ENCODE data around the gene GNG7. TPM values are rescaled to one million over a fixed set of nuclear protein-coding genes. Genes with fewer than 3 reads are reported as not detected.
"Not testable (repeated sequence)": the region's sequence is repeated elsewhere in the genome, so short reads cannot be mapped to it uniquely, and the experiment has no call there.

GNG7 gene
- total and polyA plus RNA-seq, 2 donors (not counting 3 experiments of a cell fraction or from before 2014, with no cell fraction given): 0.29 to 0.84 TPM

DNA sequence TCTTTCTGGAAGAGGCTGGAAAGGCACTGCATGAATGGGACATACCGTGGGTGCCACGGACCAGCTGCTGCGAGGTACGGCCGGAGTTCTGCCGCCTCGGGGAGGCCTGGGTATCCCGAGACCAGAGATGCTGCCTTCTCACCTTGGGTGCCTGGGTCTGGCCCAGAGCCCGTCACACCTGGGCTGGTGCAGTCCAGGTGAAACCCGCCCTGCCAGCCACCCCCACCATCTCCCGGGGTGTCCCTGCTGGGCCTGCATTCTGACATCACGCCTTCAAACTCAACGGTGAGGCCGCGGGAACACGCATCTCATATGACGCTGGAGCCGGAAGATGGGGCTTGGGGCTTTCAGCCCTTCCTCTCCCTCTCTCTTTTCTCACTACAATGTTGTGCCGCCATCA lies 128.6 kb downstream of the GNG7 start:
- H3K9me3 ChIP-seq (replicated peaks; ENCODE audit: control insufficient read depth, insufficient read depth, low read length): no peaks in the 10 kb centered on the region
- POLR2A ChIA-PET: no interaction called here
- DNase-seq (ENCODE audit: low read depth, low spot score) (no peak), FAIRE-seq (no peak)
- no peak overlapping the region for H2AFZ ChIP-seq (ENCODE audit: low read depth, low read length)
- no peak overlapping the region for H3K4me3 ChIP-seq (replicated peaks in 1 of 3; ENCODE audit: insufficient read depth in 1 of 3, low read depth in 1 of 3, low read length in 3 of 3)
- CTCF ChIA-PET: no interaction called here
- dilution Hi-C loops (cut with MboI; ENCODE audit: extremely low pct_ligation_motif_present, low sequenced_read_pairs): no loop called here
- no TSS peak for BruUV-seq (replicated peaks)
- no peak overlapping the region for H3K9ac ChIP-seq (replicated peaks; ENCODE audit: extremely low read depth, insufficient read depth, low read length)
- H3K27me3 ChIP-seq (ENCODE audit: control insufficient read depth in 2 of 2, insufficient read depth in 2 of 2, low read length in 2 of 2): no peaks in the 10 kb centered on the region
- H3K9me1 ChIP-seq (replicated peaks; ENCODE audit: control insufficient read depth, extremely low read depth, insufficient read depth, low read length): no peaks in the 10 kb centered on the region
- H3K4me2 ChIP-seq (ENCODE audit: insufficient read depth, low read length): no peak overlapping the region
- H4K20me1 ChIP-seq (replicated peaks; ENCODE audit: control insufficient read depth, extremely low read depth, insufficient read depth, low read length): no peaks in the 10 kb centered on the region
- intact Hi-C loops (cut with micrococcal nuclease): no loop called here
- peaks cover 13% of the 10 kb centered on the region for H3K4me1 ChIP-seq (ENCODE audit: control insufficient read depth, extremely low read depth, insufficient read depth, low read length)
- H3K27ac ChIP-seq (ENCODE audit: insufficient read depth, low read depth, low read length): no peak overlapping the region
- no peaks in the 10 kb centered on the region for H3K36me3 ChIP-seq (ENCODE audit: control insufficient read depth in 2 of 2, extremely low read depth in 1 of 2, insufficient read depth in 2 of 2, low read length in 2 of 2)
- no peaks in the 10 kb centered on the region for H3K79me2 ChIP-seq (ENCODE audit: control insufficient read depth, insufficient read depth, low read length)
- TF ChIP-seq EZH2 (IDR thresholded peaks at IDR 0.05; ENCODE audit: borderline replicate concordance, low read depth, low read length, severe bottlenecking): no peak
- TF ChIP-seq, protein P1, sequence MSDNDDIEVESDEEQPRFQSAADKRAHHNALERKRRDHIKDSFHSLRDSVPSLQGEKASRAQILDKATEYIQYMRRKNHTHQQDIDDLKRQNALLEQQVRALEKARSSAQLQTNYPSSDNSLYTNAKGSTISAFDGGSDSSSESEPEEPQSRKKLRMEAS (IDR thresholded peaks at IDR 0.05; ENCODE audit: insufficient read depth, insufficient read length): no peak
- TF ChIP-seq, protein P2, sequence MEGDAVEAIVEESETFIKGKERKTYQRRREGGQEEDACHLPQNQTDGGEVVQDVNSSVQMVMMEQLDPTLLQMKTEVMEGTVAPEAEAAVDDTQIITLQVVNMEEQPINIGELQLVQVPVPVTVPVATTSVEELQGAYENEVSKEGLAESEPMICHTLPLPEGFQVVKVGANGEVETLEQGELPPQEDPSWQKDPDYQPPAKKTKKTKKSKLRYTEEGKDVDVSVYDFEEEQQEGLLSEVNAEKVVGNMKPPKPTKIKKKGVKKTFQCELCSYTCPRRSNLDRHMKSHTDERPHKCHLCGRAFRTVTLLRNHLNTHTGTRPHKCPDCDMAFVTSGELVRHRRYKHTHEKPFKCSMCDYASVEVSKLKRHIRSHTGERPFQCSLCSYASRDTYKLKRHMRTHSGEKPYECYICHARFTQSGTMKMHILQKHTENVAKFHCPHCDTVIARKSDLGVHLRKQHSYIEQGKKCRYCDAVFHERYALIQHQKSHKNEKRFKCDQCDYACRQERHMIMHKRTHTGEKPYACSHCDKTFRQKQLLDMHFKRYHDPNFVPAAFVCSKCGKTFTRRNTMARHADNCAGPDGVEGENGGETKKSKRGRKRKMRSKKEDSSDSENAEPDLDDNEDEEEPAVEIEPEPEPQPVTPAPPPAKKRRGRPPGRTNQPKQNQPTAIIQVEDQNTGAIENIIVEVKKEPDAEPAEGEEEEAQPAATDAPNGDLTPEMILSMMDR (IDR thresholded peaks at IDR 0.05; ENCODE audit: extremely low read depth in 1 of 2, insufficient read depth in 1 of 2, low read depth in 1 of 2, low read length in 2 of 2): no peak
- TF ChIP-seq GATA2 (IDR thresholded peaks at IDR 0.05; ENCODE audit: insufficient read depth, insufficient read length, low read depth, low read length): no peak
- no peak for TF ChIP-seq MYC (IDR thresholded peaks at IDR 0.05; ENCODE audit: low read depth, low read length)
- TF ChIP-seq JUN (IDR thresholded peaks at IDR 0.05; ENCODE audit: borderline replicate concordance, insufficient read depth, insufficient read length, low read depth): no peak
- TF ChIP-seq POLR2AphosphoS5 (IDR thresholded peaks at IDR 0.05; ENCODE audit: insufficient read depth, low read depth, low read length): no peak
- no peak for TF ChIP-seq POLR2A (IDR thresholded peaks at IDR 0.05; ENCODE audit: low read depth, low read length)
- no peak for TF ChIP-seq FOS (IDR thresholded peaks at IDR 0.05; ENCODE audit: borderline replicate concordance, insufficient read depth, low read length)

DNA sequence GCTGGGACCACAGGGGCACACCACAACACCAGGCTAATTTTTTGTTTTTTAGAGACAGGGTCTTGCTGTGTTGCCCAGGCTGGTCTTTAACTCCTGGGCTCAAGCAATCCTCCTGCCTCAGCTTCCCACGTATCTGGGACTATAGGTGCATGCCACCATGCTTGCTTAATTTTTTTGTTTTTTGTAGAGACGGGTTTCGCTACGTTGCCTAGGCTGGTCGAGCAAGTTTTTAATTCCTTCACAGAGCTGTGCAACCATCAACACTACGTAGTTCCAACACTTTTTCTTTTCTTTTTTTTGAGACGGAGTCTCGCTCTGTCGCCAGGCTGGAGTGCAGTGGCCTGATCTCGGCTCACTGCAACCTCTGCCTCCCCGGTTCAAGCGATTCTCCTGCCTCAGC lies 130.3 kb downstream of the GNG7 start:
- intact Hi-C loops (cut with micrococcal nuclease); H3K4me3 ChIP-seq (replicated peaks in 1 of 3; ENCODE audit: insufficient read depth in 1 of 3, low read depth in 1 of 3, low read length in 3 of 3); H3K27me3 ChIP-seq (ENCODE audit: control insufficient read depth in 2 of 2, insufficient read depth in 2 of 2, low read length in 2 of 2); H3K79me2 ChIP-seq (ENCODE audit: control insufficient read depth, insufficient read depth, low read length); CTCF ChIA-PET; H3K4me1 ChIP-seq (ENCODE audit: control insufficient read depth, extremely low read depth, insufficient read depth, low read length); DNase-seq (ENCODE audit: low read depth, low spot score); H3K9ac ChIP-seq (replicated peaks; ENCODE audit: extremely low read depth, insufficient read depth, low read length); H3K9me1 ChIP-seq (replicated peaks; ENCODE audit: control insufficient read depth, extremely low read depth, insufficient read depth, low read length); H3K9me3 ChIP-seq (replicated peaks; ENCODE audit: control insufficient read depth, insufficient read depth, low read length); dilution Hi-C loops (cut with MboI; ENCODE audit: extremely low pct_ligation_motif_present, low sequenced_read_pairs); FAIRE-seq; H4K20me1 ChIP-seq (replicated peaks; ENCODE audit: control insufficient read depth, extremely low read depth, insufficient read depth, low read length); H3K4me2 ChIP-seq (ENCODE audit: insufficient read depth, low read length); BruUV-seq (replicated peaks); H2AFZ ChIP-seq (ENCODE audit: low read depth, low read length); H3K36me3 ChIP-seq (ENCODE audit: control insufficient read depth in 2 of 2, extremely low read depth in 1 of 2, insufficient read depth in 2 of 2, low read length in 2 of 2); H3K27ac ChIP-seq (ENCODE audit: insufficient read depth, low read depth, low read length): not testable (repeated sequence)
- POLR2A ChIA-PET: interaction anchor here (0.9 kb wide), 1 partner anchor 96 kb away, joined by 3 read pairs; the partner anchor contains the start of gene GADD45B

All from endothelial cell of umbilical vein (primary cell).